COLO668 (cell line): ENCODE results near the gene E2F6.
A peak's percentile ranks its signal among the peaks of the same experiment; 100 is the strongest.
"Not testable (repeated sequence)": the region's sequence is repeated elsewhere in the genome, so short reads cannot be mapped to it uniquely, and the experiment has no call there.

Source experiments
- DNase-seq: peaks from one replicate; lab custom pipeline; 2025; ENCODE audit not compliant: unreplicated experiment; lab: John Stamatoyannopoulos, UW

The E2F6 gene

DNA sequence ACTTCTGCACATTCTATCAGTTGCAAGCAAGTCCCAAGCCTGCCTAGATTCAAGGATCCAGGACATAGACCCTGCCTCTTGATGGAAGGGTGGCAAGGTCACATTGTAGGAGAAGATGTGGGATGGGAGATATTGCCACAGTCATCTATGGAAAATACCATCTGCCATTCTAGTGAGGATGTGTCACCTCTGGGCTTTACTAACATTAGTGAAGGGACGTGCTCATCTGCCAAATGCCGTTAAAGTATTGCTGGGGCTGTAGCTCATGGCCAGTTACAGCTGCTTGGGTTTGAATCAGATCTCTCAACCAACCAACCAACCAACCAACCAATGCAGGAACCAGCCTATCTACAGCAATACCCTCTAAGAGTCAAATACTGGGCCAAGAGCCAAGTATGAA lies 49.0 kb downstream of the E2F6 start:
- DNase-seq: no peak

DNA sequence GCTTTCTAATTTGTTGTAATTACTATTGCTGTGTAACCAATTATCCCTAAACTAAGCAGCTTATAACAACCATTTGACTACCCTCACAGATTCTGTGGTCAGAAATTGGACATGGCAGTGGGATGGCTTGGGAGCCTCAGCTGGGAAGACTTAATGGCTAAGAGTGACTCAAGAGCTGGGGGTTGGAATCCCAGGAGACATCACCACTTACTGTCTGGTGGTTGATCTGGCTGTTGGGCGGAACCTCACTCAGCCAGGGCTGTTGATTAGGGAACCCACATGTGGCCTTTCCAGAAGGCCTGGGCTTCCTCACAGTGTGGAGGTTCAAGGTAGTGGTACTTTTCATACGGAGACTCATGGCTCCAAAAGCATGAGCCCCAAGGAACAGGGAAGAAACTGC lies 49.8 kb downstream of the E2F6 start:
- DNase-seq: no peak

GRCh38 chr2:11414372-11415124 lies 51.4 kb downstream of the E2F6 start:
- DNase-seq: no peak

DNA sequence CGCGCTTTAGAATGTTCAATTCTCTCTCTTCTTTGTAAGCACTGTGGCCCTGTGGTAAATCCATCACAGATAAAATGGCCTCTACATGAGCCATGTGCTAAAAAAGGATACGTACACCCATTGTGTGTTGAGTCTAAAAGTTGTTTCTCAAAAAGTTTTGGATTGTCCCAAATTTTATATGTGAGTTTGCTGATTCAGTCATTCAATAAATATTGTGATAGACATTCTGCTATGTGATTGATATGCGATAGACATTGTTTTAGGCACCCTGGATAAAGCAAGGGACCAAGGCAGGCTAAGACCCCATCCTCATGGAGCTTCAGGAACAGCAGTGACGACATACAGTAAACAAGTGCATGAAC lies 53.5 kb downstream of the E2F6 start:
- no peak for DNase-seq

DNA sequence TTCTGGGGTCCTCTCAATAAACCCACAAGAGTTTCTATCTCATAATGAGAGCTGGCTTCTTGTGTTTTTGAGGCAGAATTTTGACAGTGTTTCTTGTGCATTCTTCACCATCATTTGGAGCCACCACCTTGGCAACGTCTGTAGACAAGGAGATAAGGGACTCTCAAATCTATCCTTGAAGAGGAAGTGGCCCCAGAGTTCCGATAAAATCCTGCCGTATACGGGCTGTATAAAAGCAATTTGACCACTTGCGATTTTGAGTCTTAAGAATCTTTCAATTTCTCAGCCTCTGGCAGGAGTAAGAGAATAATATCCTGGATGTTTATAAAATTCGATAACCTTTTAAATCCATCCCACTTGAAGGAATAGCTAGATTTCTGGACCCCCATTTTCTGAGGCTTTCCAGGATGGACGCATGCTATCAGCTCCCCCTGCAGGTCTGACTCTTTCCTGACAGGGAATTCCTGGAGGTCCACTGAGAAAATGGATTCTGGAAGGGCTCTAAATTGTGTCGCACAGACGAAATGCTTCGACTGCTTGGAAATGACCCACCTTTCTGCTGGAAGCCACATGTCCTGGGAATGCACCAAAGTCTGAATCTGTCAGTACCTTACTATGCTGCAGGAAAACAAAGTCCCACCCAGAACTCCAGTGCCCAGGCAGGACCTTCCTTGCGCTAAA lies 54.1 kb downstream of the E2F6 start:
- peak; percentile 19 for DNase-seq

GRCh38 chr2:11411244-11411643 lies 54.7 kb downstream of the E2F6 start:
- DNase-seq: no peak

GRCh38 chr2:11410101-11410500 lies 55.9 kb downstream of the E2F6 start:
- no peak for DNase-seq

DNA sequence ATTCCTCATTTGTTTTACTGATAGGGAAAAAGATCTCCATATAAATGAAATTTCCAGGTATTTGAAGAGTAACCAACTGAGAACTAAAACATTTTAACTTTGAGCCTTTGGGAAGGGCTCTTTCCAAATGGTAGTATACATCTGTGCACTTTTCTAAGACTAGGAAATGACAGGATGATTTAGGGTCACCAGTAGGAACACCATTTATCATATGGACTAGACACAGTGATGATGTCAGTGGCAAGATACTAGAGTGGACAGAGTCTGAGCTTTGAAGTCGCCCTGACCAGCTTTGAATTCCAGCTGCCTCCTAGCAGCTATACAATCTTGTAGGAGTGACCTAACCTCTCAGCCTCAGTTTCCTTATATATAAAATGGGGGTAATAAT lies 56.4 kb downstream of the E2F6 start:
- no peak for DNase-seq

GRCh38 chr2:11408959-11409571 lies 56.9 kb downstream of the E2F6 start:
- DNase-seq: no peak

DNA sequence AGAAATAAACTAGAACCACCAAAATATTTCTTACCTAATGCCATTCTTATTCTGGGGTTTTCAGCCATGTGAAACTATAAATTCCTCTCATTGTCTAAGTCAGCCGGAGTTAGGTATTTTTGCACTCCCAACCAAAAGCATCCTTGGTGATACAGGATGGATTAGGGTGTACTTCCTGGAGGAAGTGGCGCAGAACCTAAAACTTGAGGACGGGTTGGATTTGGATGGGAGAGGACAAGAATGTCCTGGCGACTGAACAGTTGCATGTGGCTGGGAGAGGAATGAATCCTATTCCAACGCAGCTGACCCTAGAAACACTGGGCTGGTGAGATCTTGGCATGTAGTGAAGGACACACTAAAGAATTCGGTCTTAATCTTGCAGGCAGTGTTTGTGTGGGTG lies 58.5 kb downstream of the E2F6 start:
- no peak for DNase-seq

GRCh38 chr2:11406958-11407381 lies 59.0 kb downstream of the E2F6 start:
- DNase-seq: no peak

DNA sequence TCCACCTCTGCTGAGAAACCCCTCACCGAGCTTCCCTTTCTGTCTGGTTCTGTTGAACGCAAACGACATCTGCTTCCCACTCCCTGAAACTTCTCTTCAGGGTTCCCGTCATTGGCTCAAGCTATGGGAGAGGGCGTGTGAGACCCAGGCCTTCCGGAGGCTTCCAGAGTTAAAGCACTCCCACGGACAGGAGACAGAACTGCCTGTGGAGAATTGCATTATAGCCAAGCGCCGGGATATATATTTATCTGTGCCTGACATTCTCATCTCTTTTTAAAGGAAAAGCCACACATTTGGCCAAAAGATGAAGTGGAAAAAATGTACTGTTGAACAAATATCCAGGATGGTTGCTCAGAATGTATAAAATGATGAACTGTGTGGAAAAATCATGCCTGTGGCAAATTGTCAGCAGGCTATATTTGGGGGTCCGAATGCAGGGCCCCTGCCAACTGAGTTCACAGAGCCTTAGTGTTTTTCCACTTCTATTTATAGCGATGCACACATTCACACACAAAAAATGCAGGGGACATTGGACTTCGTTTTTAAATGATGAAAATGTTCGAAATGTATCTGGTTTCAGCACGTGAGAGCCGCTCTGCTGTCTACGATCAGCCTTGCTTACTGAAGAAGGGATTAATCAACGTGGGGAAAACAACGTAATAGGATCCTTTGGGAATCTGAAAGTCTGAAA lies 59.5 kb downstream of the E2F6 start:
- DNase-seq: no peak

DNA sequence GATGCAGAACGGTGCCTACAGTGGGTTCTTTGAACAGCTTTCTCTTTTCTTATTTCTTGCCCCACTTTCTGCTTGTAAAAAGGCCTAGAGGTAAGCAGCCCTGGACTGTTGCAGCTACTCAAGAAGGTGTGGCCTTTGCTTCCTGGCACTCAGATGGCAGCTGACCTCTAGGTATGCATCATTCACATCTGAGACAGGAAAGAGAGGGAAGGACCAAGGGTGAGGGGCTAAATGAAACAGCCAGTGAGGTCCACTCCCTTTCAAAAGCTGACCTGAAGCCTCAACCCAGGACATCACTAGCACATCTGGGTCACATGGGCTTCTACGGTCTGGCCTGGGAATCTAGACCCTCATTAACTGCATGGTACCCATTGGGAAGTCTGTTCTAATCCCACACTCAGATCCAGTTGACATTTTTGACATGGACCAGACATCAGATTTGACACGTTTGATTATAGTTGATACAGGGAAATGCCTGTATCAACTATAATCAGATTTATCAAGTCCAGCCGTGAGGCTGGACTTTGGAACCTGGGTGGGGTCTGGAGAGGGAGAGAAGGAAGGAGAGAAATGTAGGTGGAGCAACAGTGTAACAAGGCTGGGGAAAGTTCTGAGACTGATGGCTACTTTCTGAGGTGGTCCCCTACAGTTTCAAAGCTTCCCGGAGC lies 60.2 kb downstream of the E2F6 start:
- no peak for DNase-seq

DNA sequence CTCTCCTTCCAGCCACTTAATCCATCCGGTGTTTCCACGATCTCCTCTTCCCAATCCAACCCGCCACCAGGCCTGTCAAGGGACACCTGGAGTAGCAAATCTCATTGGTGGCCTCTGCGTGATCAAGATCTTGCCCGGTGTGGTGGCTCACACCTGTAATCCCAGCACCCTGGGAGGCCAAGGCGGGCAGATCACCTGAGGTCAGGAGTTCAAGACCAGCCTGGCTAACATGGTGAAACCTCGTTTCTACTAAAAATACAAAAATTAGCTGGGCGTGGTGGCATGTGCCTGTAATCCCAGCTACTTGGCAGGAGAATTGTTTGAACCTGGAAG lies 60.9 kb downstream of the E2F6 start:
- not testable (repeated sequence) for DNase-seq

DNA sequence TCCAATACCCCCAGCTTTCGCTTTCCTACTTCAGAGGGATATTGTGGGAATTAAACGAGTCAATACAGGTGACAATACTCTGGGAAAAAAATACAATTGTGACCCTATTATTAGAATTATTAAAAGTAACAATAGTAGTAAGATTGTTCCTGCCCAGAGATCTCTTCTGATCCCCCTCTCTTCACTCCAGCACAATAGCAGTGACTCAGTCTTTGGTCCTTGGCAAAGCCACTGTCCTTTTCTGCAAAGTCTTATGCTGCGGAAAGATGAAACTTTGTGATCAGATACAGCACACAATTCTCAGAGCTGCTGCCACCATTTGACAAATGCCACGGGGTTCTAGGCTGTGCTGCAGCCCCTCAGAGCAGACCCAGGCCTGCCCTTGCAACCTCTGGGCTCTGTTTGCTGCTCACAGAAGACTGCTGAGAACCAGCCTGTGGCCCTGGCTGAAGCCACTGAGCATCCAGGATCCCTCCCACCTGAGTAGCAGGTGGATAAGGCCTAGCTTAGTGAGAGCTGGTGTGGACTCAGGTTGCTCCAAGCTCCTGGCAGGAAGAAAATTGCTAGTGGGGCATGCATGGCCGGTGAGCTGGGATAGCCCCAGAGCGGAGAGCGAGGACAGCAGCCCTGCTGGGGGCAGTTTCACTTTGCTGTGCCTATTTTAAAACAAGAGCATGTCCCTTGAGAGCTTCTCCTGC lies 61.4 kb downstream of the E2F6 start:
- DNase-seq: no peak

DNA sequence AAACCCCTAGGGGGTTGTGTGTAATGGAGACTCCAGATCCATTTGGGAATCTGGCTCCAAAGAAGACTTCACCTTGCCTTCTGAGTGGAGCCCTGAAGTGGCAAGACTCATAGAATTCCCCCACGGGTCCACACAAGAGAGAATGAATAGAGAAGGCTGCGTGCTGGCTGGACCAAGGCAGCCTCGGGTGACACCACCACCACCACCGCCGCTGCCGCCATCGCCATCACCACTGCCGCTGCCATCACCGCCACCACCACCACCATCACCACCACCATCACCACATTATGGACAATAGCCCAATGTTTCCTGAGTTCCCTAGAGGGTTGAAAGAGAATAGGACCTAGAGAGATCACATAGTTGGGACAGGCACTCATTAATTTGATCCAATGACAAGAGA lies 63.5 kb downstream of the E2F6 start:
- no peak for DNase-seq

- DNase-seq: no peak
Observed at GRCh38 chr2:11399438-11399762, 66.6 kb downstream of the E2F6 start.

DNA sequence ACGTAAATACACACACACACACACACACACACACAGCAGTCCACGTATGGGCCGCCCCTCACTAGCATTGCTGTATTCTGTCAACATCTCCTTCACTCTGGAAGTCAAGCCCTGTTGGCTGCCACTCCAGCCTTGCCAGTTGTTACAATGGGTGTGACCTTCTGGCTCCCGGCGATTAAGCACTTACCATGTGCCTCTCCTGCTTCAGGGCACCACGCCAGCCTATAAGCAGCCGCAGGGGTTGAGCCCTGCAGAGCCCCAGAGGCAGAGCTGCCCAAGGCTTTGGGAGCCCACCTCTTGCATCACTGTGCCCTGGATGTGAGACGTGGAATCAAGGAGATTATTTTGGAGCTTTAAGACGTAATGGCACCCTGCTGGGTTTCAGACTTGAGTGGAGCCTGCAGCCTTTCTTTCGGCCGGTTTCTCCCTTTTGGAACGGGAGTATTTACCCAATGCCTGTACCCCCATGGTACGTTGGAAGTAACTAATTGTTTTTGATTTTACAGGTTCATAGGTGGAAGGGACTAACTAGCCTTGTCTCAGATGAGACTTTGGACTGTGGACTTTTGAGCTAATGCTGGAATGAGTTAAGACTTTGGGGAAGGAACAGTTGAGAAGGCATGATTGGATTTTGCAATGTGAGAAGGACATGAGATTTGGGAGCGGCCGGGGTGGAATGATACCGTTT lies 67.1 kb downstream of the E2F6 start:
- peak; percentile 40 for DNase-seq

DNA sequence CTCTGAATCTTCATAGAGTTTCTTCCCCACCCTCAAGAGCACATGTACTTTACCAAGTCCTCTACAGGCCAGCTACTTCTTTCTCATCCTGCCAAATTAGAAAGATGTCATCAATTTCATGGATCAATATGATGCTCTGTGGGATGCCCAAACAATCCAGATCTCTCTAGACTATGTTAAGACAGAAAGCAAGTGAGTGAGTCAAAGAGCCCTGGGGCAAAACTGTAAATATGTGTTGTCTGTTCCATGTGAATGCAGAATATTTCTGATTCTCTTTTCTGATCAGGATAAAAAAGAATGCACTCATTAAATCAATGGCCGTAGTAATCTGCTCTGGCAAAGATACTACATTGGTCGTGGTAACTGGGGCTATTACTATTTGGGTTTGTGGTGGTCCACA lies 68.4 kb downstream of the E2F6 start:
- DNase-seq: no peak
